ENCODE data around the gene RAB25. TPM values are rescaled to one million over a fixed set of nuclear protein-coding genes. Genes with fewer than 3 reads are reported as not detected.

The RAB25 gene
- polyA plus RNA-seq, 1 donor from 2014 or later = 1.3 TPM

- peaks cover 19% of the 10 kb centered on the region for H4K20me1 ChIP-seq (ENCODE audit: insufficient read depth)
- no peaks in the 10 kb centered on the region for H3K36me3 ChIP-seq (ENCODE audit: insufficient read depth, low read length)
- H3K9me3 ChIP-seq (ENCODE audit: low read length) = no peaks in the 10 kb centered on the region
- H3K27me3 ChIP-seq (ENCODE audit: insufficient read depth, low read depth, low read length) = no peaks in the 10 kb centered on the region
- H3K9me2 ChIP-seq (ENCODE audit: insufficient read depth, low read length) = no peaks in the 10 kb centered on the region
- no peaks in the 10 kb centered on the region for H3F3A ChIP-seq (ENCODE audit: insufficient read depth, low read length, poor library complexity, severe bottlenecking)
- no peak overlapping the region for H3K27ac ChIP-seq (ENCODE audit: low read length)
- H3K9ac ChIP-seq (ENCODE audit: low read length) = no peak overlapping the region
- TF ChIP-seq RAD21 (conservative IDR thresholded peaks at IDR 0.05) (no peak), POLR2AphosphoS5 (IDR thresholded peaks at IDR 0.05) (no peak), SMC3 (conservative IDR thresholded peaks at IDR 0.05; ENCODE audit: poor library complexity) (no peak), TAF1 (IDR thresholded peaks at IDR 0.05; ENCODE audit: low read depth) (no peak), CTCF (IDR thresholded peaks at IDR 0.05; ENCODE audit: poor library complexity, severe bottlenecking) (no peak), REST (IDR thresholded peaks at IDR 0.05; ENCODE audit: borderline replicate concordance) (no peak)
- H2AFZ ChIP-seq (ENCODE audit: low read depth, low read length) = no peak overlapping the region
- H3K4me3 ChIP-seq (ENCODE audit: low read length) = no peak overlapping the region
- H3K4me2 ChIP-seq (ENCODE audit: low read length) = no peak overlapping the region
- H3K79me2 ChIP-seq (replicated peaks; ENCODE audit: insufficient read depth, low read length) = peaks cover 6% of the 10 kb centered on the region
These were observed 56.6 kb downstream of the RAB25 start for GRCh38 chr1:156117414-156118176.

- no peaks in the 10 kb centered on the region for H3K9me3 ChIP-seq (ENCODE audit: low read length)
- peaks cover 6% of the 10 kb centered on the region for H3K79me2 ChIP-seq (replicated peaks; ENCODE audit: insufficient read depth, low read length)
- no peak for TF ChIP-seq REST (IDR thresholded peaks at IDR 0.05; ENCODE audit: borderline replicate concordance)
- no peak for TF ChIP-seq SMC3 (conservative IDR thresholded peaks at IDR 0.05; ENCODE audit: poor library complexity)
- TF ChIP-seq EZH2 (IDR thresholded peaks at IDR 0.05; ENCODE audit: borderline replicate concordance, insufficient read depth, low read length, poor library complexity, severe bottlenecking) = no peak
- no peak for TF ChIP-seq POLR2AphosphoS5 (IDR thresholded peaks at IDR 0.05)
- TF ChIP-seq MXI1 (conservative IDR thresholded peaks at IDR 0.05; ENCODE audit: poor library complexity, severe bottlenecking) = no peak
- TF ChIP-seq RAD21 (conservative IDR thresholded peaks at IDR 0.05) = no peak
- no peak for TF ChIP-seq CTCF (IDR thresholded peaks at IDR 0.05; ENCODE audit: poor library complexity, severe bottlenecking)
- TF ChIP-seq TAF1 (IDR thresholded peaks at IDR 0.05; ENCODE audit: low read depth) = no peak
- no peak for TF ChIP-seq EP300 (conservative IDR thresholded peaks at IDR 0.05; ENCODE audit: poor library complexity, severe bottlenecking)
- H3K4me3 ChIP-seq (ENCODE audit: low read length) = no peak overlapping the region
- H3K4me2 ChIP-seq (ENCODE audit: low read length) = no peak overlapping the region
- no peaks in the 10 kb centered on the region for H3K27me3 ChIP-seq (ENCODE audit: insufficient read depth, low read depth, low read length)
- no peak overlapping the region for H3K27ac ChIP-seq (ENCODE audit: low read length)
- H3K9ac ChIP-seq (ENCODE audit: low read length) = no peak overlapping the region
- no peaks in the 10 kb centered on the region for H3K36me3 ChIP-seq (ENCODE audit: insufficient read depth, low read length)
- H3K9me2 ChIP-seq (ENCODE audit: insufficient read depth, low read length) = no peaks in the 10 kb centered on the region
- H2AFZ ChIP-seq (ENCODE audit: low read depth, low read length) = no peak overlapping the region
- no peaks in the 10 kb centered on the region for H3F3A ChIP-seq (ENCODE audit: insufficient read depth, low read length, poor library complexity, severe bottlenecking)
- peaks cover 19% of the 10 kb centered on the region for H4K20me1 ChIP-seq (ENCODE audit: insufficient read depth)
These were observed 57.4 kb downstream of the RAB25 start for GRCh38 chr1:156118177-156118868.
